Thyroid gland (tissue), 4 donors: ENCODE measurements around the gene LSM5. TPM values are rescaled to one million over a fixed set of nuclear protein-coding genes. Genes with fewer than 3 reads are reported as not detected.
"Not testable (repeated sequence)": the region's sequence is repeated elsewhere in the genome, so short reads cannot be mapped to it uniquely, and the experiment has no call there.

ENCODE experiments used
- DNase-seq, 2 donors: peaks; one replicate each; pipeline ENCODE4 v3.0.0-alpha.2; 2019
- H3K27ac ChIP-seq, 3 donors: fragments of 200-600 bp; sonication (generic); 1 replicate in 2 of 3; 2 replicates in 1 of 3; pipeline ENCODE4 v1.5.1; 2016 to 2019; ENCODE audit warnings: mild to moderate bottlenecking in 1 of 3, moderate library complexity in 1 of 3
- H3K27me3 ChIP-seq: fragments of 200-600 bp; sonication (generic); one replicate; pipeline ENCODE4 v1.5.1; 2019
- H3K36me3 ChIP-seq, 2 donors: fragments of 200-600 bp; sonication (generic); one replicate each; pipeline ENCODE4 v1.5.1; 2016 to 2019
- H3K4me1 ChIP-seq, 2 donors: fragments of 200-600 bp; sonication (generic); one replicate each; pipeline ENCODE4 v1.5.1; 2017 to 2019
- H3K4me3 ChIP-seq, 3 donors: fragments of 200-600 bp; sonication (generic); replicated peaks in 1 of 3; 1 replicate in 2 of 3; 2 replicates in 1 of 3; pipeline ENCODE4 v1.5.1; 2016; ENCODE audit warnings: mild to moderate bottlenecking in 1 of 3
- H3K9me3 ChIP-seq: fragments of 200-600 bp; sonication (generic); one replicate; pipeline ENCODE4 v1.5.1; 2017
- POLR2A ChIP-seq, 2 donors: fragments of 450-650 bp; IDR thresholded peaks; one replicate each; pipeline ENCODE4 v1.6.1; 2017; ENCODE audit warnings: antibody characterized with exemption in 2 of 2, mild to moderate bottlenecking in 2 of 2, moderate library complexity in 1 of 2
- WGBS, 2 donors: methylation state at CpG; one replicate each; pipeline ENCODE4 v1.1.5; 2017; 5-methylcytosine and 5-hydroxymethylcytosine counted together
- intact Hi-C: fragments of 100-400 bp; cut with DNase I; formaldehyde crosslinking; loops from one replicate; pipeline ENCODE4 v1.15.1; 2023
- total RNA-seq, 4 donors: library from RNA; depleted of rRNA; stranded (reverse); fragments of >200 nt; gene quantifications; one replicate each; pipeline ENCODE4 v1.2.3, GENCODE V29; 2016
- TF ChIP-seq, protein P1 (sequence below), 6 experiments: fragments of 200-600 bp in 3 of 6; fragments of 450-650 bp in 3 of 6; sonication (generic) in 3 of 6; IDR thresholded peaks; one replicate each; pipeline ENCODE4 v1.5.1; 2016 to 2019; ENCODE audit warnings: antibody characterized with exemption in 6 of 6, mild to moderate bottlenecking in 2 of 6, inconsistent platforms in 1 of 6, moderate library complexity in 1 of 6

Gene LSM5
- total RNA-seq, 4 donors from 2014 or later, result 26.4 to 94.6 (median 51.0) TPM

DNA sequence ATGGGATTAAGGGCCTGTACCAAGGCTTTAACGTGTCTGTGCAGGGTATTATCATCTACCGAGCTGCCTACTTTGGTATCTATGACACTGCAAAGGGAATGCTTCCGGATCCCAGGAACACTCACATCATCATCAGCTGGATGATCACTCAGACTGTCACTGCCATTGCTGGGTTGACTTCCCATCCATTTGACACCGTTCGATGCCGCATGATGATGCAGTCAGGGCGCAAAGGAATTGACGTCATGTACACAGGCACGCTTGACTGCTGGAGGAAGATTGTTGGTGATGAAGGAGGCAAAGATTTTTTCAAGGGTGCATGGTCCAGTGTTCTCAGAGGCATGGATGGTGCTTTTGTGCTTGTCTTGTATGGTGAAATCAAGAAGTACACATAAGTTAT is 18.2 kb downstream of the LSM5 start:
- intact Hi-C loops, result no loop called here

DNA sequence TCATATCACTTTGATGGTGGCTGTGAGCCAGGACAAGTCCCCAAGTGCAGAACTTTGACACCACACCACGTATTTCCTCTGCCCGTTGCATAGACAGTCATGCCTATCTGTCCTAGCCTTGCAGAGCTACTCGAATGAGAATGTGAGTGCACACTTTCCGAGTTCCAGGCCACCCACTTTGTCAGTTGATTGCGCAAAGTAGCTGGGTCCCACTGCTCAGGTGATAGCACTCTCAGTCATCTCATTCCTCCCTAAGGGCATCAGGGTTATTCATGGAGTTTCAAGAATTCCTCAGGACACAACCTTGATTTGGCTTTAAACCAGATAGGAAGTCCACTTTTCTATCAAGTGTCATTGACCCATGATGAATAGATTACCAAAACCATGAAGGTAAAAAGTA is 19.3 kb downstream of the LSM5 start:
- Histone ChIP-seq H3K36me3 (no peaks in the 10 kb centered on the region), H3K9me3 (no peaks in the 10 kb centered on the region), H3K4me3 (no peak overlapping the region), H3K27me3 (no peaks in the 10 kb centered on the region), H3K27ac (no peak overlapping the region), H3K4me1 (no peaks in the 10 kb centered on the region)
- TF ChIP-seq POLR2A (IDR thresholded peaks at IDR 0.05), result no peak
- TF ChIP-seq, protein P1, sequence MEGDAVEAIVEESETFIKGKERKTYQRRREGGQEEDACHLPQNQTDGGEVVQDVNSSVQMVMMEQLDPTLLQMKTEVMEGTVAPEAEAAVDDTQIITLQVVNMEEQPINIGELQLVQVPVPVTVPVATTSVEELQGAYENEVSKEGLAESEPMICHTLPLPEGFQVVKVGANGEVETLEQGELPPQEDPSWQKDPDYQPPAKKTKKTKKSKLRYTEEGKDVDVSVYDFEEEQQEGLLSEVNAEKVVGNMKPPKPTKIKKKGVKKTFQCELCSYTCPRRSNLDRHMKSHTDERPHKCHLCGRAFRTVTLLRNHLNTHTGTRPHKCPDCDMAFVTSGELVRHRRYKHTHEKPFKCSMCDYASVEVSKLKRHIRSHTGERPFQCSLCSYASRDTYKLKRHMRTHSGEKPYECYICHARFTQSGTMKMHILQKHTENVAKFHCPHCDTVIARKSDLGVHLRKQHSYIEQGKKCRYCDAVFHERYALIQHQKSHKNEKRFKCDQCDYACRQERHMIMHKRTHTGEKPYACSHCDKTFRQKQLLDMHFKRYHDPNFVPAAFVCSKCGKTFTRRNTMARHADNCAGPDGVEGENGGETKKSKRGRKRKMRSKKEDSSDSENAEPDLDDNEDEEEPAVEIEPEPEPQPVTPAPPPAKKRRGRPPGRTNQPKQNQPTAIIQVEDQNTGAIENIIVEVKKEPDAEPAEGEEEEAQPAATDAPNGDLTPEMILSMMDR (IDR thresholded peaks at IDR 0.05), result no peak
- no peak for DNase-seq
- 56 to 62% methylated on average over 5 of the region's 5 CpGs for WGBS, 2 donors
- intact Hi-C loops, result no loop called here

More for the DNA sequence above, 18.2 kb downstream of the LSM5 start:
- H3K27me3 ChIP-seq, result no peaks in the 10 kb centered on the region
- no peak overlapping the region for H3K4me3 ChIP-seq
- H3K4me1 ChIP-seq, result no peaks in the 10 kb centered on the region
- H3K9me3 ChIP-seq, result no peaks in the 10 kb centered on the region
- WGBS, 2 donors, result 88 to 96% methylated on average over 9 of the region's 9 CpGs
- H3K36me3 ChIP-seq, result no peaks in the 10 kb centered on the region
- no peak for DNase-seq
- no peak overlapping the region for H3K27ac ChIP-seq
- TF ChIP-seq, protein P1 (IDR thresholded peaks at IDR 0.05), result no peak
- TF ChIP-seq POLR2A (IDR thresholded peaks at IDR 0.05), result no peak

DNA sequence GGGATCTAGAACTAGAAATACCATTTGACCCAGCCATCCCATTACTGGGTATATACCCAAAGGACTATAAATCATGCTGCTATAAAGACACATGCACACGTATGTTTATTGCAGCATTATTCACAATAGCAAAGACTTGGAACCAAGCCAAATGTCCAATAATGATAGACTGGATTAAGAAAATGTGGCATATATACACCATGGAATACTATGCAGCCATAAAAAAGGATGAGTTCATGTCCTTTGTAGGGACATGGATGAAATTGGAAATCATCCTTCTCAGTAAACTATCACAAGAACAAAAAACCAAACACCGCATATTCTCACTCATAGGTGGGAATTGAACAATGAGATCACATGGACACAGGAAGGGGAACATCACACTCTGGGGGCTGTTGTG is 20.2 kb downstream of the LSM5 start:
- H3K27ac ChIP-seq, H3K4me3 ChIP-seq, H3K36me3 ChIP-seq, intact Hi-C loops, DNase-seq, H3K27me3 ChIP-seq, H3K4me1 ChIP-seq, H3K9me3 ChIP-seq: not testable (repeated sequence)
- WGBS, 2 donors, result 67 to 100% methylated on average over 1 of the region's 2 CpGs

DNA sequence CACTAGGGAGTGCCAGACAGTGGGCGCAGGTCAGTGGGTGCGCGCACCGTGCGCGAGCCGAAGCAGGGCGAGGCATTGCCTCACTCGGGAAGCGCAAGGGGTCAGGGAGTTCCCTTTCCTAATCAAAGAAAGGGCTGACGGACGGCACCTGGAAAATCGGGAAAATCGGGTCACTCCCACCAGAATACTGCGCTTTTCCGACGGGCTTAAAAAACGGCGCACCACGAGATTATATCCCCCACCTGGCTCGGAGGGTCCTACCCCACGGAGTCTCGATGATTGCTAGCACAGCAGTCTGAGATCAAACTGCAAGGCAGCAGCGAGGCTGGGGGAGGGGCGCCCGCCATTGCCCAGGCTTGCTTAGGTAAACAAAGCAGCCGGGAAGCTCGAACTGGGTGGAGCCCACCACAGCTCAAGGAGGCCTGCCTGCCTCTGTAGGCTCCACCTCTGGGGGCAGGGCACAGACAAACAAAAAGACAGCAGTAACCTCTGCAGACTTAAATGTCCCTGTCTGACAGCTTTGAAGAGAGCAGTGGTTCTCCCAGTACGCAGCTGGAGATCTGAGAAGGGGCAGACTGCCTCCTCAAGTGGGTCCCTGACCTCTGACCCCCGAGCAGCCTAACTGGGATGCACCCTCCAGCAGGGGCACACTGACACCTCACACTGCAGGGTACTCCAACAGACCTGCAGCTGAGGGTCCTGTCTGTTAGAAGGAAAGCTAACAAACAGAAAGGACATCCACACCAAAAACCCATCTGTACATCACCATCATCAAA is 25.4 kb downstream of the LSM5 start:
- 86% methylated on average over 11 to 17 of the region's 30 CpGs for WGBS, 2 donors
- H3K4me3 ChIP-seq, H3K9me3 ChIP-seq, H3K27ac ChIP-seq, H3K36me3 ChIP-seq, H3K27me3 ChIP-seq, DNase-seq, H3K4me1 ChIP-seq, intact Hi-C loops: not testable (repeated sequence)

DNA sequence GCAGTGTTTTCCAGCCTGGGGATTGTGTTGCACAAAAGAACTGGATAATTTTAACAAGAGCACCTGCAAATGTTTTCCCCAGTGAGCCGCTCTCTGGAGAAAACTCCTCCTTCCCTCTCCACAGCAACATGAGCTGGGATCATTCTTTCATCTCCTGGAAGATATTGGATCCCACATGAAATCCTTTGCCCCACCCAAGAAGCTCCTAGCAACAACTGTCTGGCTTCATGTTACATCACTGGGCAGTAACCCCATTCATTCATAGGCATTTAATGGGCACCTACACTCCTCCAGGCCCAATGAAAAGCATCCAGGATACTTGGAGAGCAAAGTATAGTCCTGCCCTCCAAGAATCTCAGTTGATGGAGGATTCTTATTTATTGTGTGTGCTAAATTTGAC is 27.2 kb downstream of the LSM5 start:
- intact Hi-C loops, result no loop called here
- Histone ChIP-seq H3K27ac (no peak overlapping the region), H3K36me3 (no peaks in the 10 kb centered on the region), H3K4me1 (no peaks in the 10 kb centered on the region), H3K27me3 (no peaks in the 10 kb centered on the region), H3K9me3 (no peaks in the 10 kb centered on the region), H3K4me3 (no peak overlapping the region)
- 85 to 86% methylated on average over 1 of the region's 1 CpG for WGBS, 2 donors
- TF ChIP-seq, protein P1 (IDR thresholded peaks at IDR 0.05), result no peak
- TF ChIP-seq POLR2A (IDR thresholded peaks at IDR 0.05), result no peak
- no peak for DNase-seq

DNA sequence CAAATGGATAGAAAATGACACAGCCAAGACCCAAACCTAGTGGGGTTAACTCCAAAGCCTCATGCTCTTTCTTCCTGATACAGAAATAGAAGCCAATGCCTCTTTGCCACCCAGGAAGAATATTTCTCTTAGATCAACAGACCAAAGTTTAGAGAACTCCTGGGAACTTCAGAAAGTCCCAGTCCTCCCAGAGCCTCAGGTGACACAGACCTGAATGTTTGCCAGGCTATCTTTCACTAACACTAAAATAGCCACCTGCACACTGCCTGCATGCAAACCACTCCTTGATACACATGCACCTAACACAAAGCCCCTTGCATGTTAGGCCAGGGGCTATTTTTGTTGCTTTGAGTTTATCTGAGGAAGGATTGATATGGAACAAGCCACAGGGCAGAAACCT is 27.7 kb downstream of the LSM5 start:
- Histone ChIP-seq H3K36me3 (no peaks in the 10 kb centered on the region), H3K9me3 (no peaks in the 10 kb centered on the region), H3K27me3 (no peaks in the 10 kb centered on the region), H3K4me3 (no peak overlapping the region), H3K27ac (no peak overlapping the region), H3K4me1 (no peaks in the 10 kb centered on the region)
- DNase-seq, result no peak
- intact Hi-C loops, result no loop called here
- TF ChIP-seq, protein P1 (IDR thresholded peaks at IDR 0.05), result no peak
- TF ChIP-seq POLR2A (IDR thresholded peaks at IDR 0.05), result no peak
